ENCODE data around the gene TNFRSF14. TPM values are rescaled to one million over a fixed set of nuclear protein-coding genes. Genes with fewer than 3 reads are reported as not detected.

Gene TNFRSF14
- polyA plus RNA-seq, 2 of the 4 experiments (the other 2 are of a cell fraction): 0.16 to 0.25 TPM

- Histone ChIP-seq H3K4me1 (peaks cover 28% of the 10 kb centered on the region), H3K27ac (peak overlapping the region; percentile 69 to 85; a peak in 4 of 6 replicates), H3K9me3 (no peaks in the 10 kb centered on the region), H3K4me2 (no peak overlapping the region), H3K4me3 (no peak overlapping the region)
- ChIA-PET POLR2A (no interaction called here), CTCF (interaction anchor here (1.3 to 1.8 kb wide), 4 partner anchors 9 to 121 kb away, joined by 4 to 8 read pairs (median 5); partner anchors contain the start of gene PANK4)
- DNase-seq (ENCODE audit: low read depth in 1 of 2, low spot score in 1 of 2) (no peak), ATAC-seq (no peak), FAIRE-seq (no peak)
- WGBS (ENCODE audit: missing lambda C conversion rate): 96% methylated on average over 8 of the region's 9 CpGs
- TF ChIP-seq TFCP2L1 (CRISPR knock-in tag; IDR thresholded peaks at IDR 0.05): no peak
- no peak for TF ChIP-seq ZNF302 (CRISPR knock-in tag; IDR thresholded peaks at IDR 0.05)
- no peak for TF ChIP-seq RFX5 (IDR thresholded peaks at IDR 0.05)
- no peak for TF ChIP-seq POLR2AphosphoS2 (conservative IDR thresholded peaks at IDR 0.05; ENCODE audit: low read length)
- TF ChIP-seq BHLHE40 (IDR thresholded peaks at IDR 0.05; ENCODE audit: low read depth, low read length): no peak
- TF ChIP-seq CEBPB (IDR thresholded peaks at IDR 0.05): no peak
- TF ChIP-seq, protein P1, sequence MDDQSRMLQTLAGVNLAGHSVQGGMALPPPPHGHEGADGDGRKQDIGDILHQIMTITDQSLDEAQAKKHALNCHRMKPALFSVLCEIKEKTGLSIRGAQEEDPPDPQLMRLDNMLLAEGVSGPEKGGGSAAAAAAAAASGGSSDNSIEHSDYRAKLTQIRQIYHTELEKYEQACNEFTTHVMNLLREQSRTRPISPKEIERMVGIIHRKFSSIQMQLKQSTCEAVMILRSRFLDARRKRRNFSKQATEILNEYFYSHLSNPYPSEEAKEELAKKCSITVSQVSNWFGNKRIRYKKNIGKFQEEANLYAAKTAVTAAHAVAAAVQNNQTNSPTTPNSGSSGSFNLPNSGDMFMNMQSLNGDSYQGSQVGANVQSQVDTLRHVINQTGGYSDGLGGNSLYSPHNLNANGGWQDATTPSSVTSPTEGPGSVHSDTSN (IDR thresholded peaks at IDR 0.05): no peak
- no peak for TF ChIP-seq PHF8 (IDR thresholded peaks at IDR 0.05; ENCODE audit: borderline replicate concordance, low read depth)
- TF ChIP-seq RAD21 (conservative IDR thresholded peaks at IDR 0.05 in 1 of 2, IDR thresholded peaks at IDR 0.05 in 1 of 2): no peak
- TF ChIP-seq HMGXB4 (CRISPR knock-in tag; IDR thresholded peaks at IDR 0.05; ENCODE audit: borderline replicate concordance): no peak
- TF ChIP-seq CBX2 (IDR thresholded peaks at IDR 0.05; ENCODE audit: borderline replicate concordance, low read depth): no peak
- TF ChIP-seq E2F6 (IDR thresholded peaks at IDR 0.05; ENCODE audit: borderline replicate concordance, low read depth): no peak
- TF ChIP-seq, protein P2, sequence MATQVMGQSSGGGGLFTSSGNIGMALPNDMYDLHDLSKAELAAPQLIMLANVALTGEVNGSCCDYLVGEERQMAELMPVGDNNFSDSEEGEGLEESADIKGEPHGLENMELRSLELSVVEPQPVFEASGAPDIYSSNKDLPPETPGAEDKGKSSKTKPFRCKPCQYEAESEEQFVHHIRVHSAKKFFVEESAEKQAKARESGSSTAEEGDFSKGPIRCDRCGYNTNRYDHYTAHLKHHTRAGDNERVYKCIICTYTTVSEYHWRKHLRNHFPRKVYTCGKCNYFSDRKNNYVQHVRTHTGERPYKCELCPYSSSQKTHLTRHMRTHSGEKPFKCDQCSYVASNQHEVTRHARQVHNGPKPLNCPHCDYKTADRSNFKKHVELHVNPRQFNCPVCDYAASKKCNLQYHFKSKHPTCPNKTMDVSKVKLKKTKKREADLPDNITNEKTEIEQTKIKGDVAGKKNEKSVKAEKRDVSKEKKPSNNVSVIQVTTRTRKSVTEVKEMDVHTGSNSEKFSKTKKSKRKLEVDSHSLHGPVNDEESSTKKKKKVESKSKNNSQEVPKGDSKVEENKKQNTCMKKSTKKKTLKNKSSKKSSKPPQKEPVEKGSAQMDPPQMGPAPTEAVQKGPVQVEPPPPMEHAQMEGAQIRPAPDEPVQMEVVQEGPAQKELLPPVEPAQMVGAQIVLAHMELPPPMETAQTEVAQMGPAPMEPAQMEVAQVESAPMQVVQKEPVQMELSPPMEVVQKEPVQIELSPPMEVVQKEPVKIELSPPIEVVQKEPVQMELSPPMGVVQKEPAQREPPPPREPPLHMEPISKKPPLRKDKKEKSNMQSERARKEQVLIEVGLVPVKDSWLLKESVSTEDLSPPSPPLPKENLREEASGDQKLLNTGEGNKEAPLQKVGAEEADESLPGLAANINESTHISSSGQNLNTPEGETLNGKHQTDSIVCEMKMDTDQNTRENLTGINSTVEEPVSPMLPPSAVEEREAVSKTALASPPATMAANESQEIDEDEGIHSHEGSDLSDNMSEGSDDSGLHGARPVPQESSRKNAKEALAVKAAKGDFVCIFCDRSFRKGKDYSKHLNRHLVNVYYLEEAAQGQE (IDR thresholded peaks at IDR 0.05): no peak
Observed at GRCh38 chr1:2535981-2536380, 20.2 kb upstream of the TNFRSF14 start.

DNA sequence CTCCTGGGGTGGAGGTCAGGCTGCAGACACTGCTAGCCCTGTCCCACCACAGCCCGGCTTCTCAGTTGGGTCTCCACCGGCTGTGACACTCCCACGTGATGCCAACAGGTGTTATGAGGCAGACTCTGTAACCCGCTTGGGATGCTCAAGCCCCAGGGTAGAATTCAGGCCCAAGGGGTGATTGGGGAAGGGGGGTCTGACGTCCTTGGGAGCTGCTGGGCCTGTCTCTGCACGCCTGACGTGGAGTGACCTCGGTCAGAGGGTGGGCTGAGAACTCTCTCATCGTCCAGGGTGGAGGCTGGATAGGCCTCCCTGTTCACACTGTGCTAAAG lies 18.4 kb upstream of the TNFRSF14 start:
- WGBS (ENCODE audit: missing lambda C conversion rate): 90% methylated on average over 2 of the region's 9 CpGs
- no peak overlapping the region for H3K4me3 ChIP-seq
- TF ChIP-seq CEBPB (IDR thresholded peaks at IDR 0.05) (no peak), HEYL (CRISPR knock-in tag; IDR thresholded peaks at IDR 0.05) (no peak), CHD2 (IDR thresholded peaks at IDR 0.05; ENCODE audit: low read length, partially characterized antibody) (no peak)
- TF ChIP-seq, protein P3, sequence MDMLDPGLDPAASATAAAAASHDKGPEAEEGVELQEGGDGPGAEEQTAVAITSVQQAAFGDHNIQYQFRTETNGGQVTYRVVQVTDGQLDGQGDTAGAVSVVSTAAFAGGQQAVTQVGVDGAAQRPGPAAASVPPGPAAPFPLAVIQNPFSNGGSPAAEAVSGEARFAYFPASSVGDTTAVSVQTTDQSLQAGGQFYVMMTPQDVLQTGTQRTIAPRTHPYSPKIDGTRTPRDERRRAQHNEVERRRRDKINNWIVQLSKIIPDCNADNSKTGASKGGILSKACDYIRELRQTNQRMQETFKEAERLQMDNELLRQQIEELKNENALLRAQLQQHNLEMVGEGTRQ (IDR thresholded peaks at IDR 0.05): no peak
- TF ChIP-seq, protein P4, sequence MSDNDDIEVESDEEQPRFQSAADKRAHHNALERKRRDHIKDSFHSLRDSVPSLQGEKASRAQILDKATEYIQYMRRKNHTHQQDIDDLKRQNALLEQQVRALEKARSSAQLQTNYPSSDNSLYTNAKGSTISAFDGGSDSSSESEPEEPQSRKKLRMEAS (IDR thresholded peaks at IDR 0.05): no peak
- ChIA-PET POLR2A (no interaction called here), CTCF (no interaction called here)
- H3K9me3 ChIP-seq: no peaks in the 10 kb centered on the region
- FAIRE-seq (no peak), DNase-seq (ENCODE audit: low read depth in 1 of 2, low spot score in 1 of 2) (no peak), ATAC-seq (no peak)
- H3K4me2 ChIP-seq: no peak overlapping the region
- no peak overlapping the region for H3K27ac ChIP-seq
- peaks cover 33% of the 10 kb centered on the region for H3K4me1 ChIP-seq

All from A549 (cell line).